Measurements from ENCODE around the gene CYP4B1. TPM values are rescaled to one million over a fixed set of nuclear protein-coding genes. Genes with fewer than 3 reads are reported as not detected.

CYP4B1 gene
- total and polyA plus RNA-seq, 8 donors: 0.25 to 5.8 (median 1.4) TPM; not detected in 1

GRCh38 chr1:46790446-46791101 is 8.3 kb upstream of the CYP4B1 start:
- WGBS, 2 donors: 33 to 41% methylated on average over 1 of the region's 1 CpG
- Histone ChIP-seq H3K36me3 (no peaks in the 10 kb centered on the region), H3K9me3 (no peaks in the 10 kb centered on the region), H3K27ac (no peak overlapping the region), H3K4me1 (no peaks in the 10 kb centered on the region), H3K4me3 (no peak overlapping the region), H3K27me3 (no peaks in the 10 kb centered on the region)
- FAIRE-seq: no peak
- TF ChIP-seq CTCF (IDR thresholded peaks at IDR 0.05): no peak
- no peak for DNase-seq
- intact Hi-C loops (cut with DNase I): no loop called here
- no peak for ATAC-seq

- WGBS, 2 donors: 45 to 55% methylated on average over 3 of the region's 3 CpGs
- H3K27ac ChIP-seq: no peak overlapping the region
- no peak for ATAC-seq
- no peak for DNase-seq
- no peak overlapping the region for H3K4me3 ChIP-seq
- no peak for TF ChIP-seq CTCF (IDR thresholded peaks at IDR 0.05)
- no peaks in the 10 kb centered on the region for H3K27me3 ChIP-seq
- intact Hi-C loops (cut with DNase I): no loop called here
- FAIRE-seq: no peak
- no peaks in the 10 kb centered on the region for H3K9me3 ChIP-seq
- H3K4me1 ChIP-seq: no peaks in the 10 kb centered on the region
- H3K36me3 ChIP-seq: no peaks in the 10 kb centered on the region
Measured at GRCh38 chr1:46793126-46793525, 5.7 kb upstream of the CYP4B1 start.

GRCh38 chr1:46797696-46798470 is 963 bp upstream of the CYP4B1 start:
- no peak for FAIRE-seq
- Histone ChIP-seq H3K4me3 (no peak overlapping the region), H3K9me3 (no peaks in the 10 kb centered on the region), H3K36me3 (no peaks in the 10 kb centered on the region), H3K27me3 (no peaks in the 10 kb centered on the region), H3K27ac (no peak overlapping the region), H3K4me1 (no peaks in the 10 kb centered on the region)
- ATAC-seq: no peak
- intact Hi-C loops (cut with DNase I): no loop called here
- WGBS, 2 donors: 73 to 100% methylated on average over 1 of the region's 1 CpG
- TF ChIP-seq CTCF (IDR thresholded peaks at IDR 0.05): no peak
- DNase-seq: no peak

GRCh38 chr1:46800742-46801141 is 1.9 kb downstream of the CYP4B1 start:
- H3K4me3 ChIP-seq: no peak overlapping the region
- H3K36me3 ChIP-seq: no peaks in the 10 kb centered on the region
- no peaks in the 10 kb centered on the region for H3K27me3 ChIP-seq
- H3K4me1 ChIP-seq: no peaks in the 10 kb centered on the region
- TF ChIP-seq CTCF (IDR thresholded peaks at IDR 0.05): no peak
- DNase-seq: no peak
- H3K9me3 ChIP-seq: no peaks in the 10 kb centered on the region
- intact Hi-C loops (cut with DNase I): no loop called here
- no peak overlapping the region for H3K27ac ChIP-seq
- no peak for FAIRE-seq
- ATAC-seq: no peak
- WGBS, 2 donors: 66 to 68% methylated on average over 4 of the region's 4 CpGs

Measured in pancreas (tissue), 10 donors.